HEK293 (cell line): Measurements from ENCODE around the gene HMCN2.
A peak's percentile ranks its signal among the peaks of the same experiment; 100 is the strongest.

Experiments
- CTCF ChIA-PET: fragments of 350-600 bp; formaldehyde crosslinking; extraction: SDS; loops from one replicate; lab custom pipeline; 2021; ENCODE audit warnings: antibody characterized with exemption; lab: Yijun Ruan, JAX
- POLR2A ChIA-PET: fragments of 300-600 bp; formaldehyde crosslinking; extraction: SDS; loops from one replicate; lab custom pipeline; 2020; ENCODE audit warnings: antibody characterized with exemption, inconsistent platforms; lab: Yijun Ruan, JAX
- H3K27ac ChIP-seq: fragments of 200-500 bp; sonication (Bioruptor generic); 2 replicates; pipeline ENCODE4 v1.5.1; 2014; ENCODE audit warnings: low read depth, low read length, control low read depth, inconsistent platforms; ENCODE audit errors: extremely low read depth
- H3K36me3 ChIP-seq, 2 experiments: fragments of 200-500 bp in 1 of 2; sonication (Bioruptor generic) in 1 of 2; 1 replicate in 1 of 2; 2 replicates in 1 of 2; pipeline ENCODE4 v1.5.1; 2014 to 2017; ENCODE audit warnings: inconsistent platforms in 2 of 2, low read length in 2 of 2; ENCODE audit not compliant: control insufficient read depth in 2 of 2, insufficient read depth in 1 of 2
- H3K4me1 ChIP-seq: fragments of 200-500 bp; sonication (Bioruptor generic); 2 replicates; pipeline ENCODE4 v1.5.1; 2014; ENCODE audit warnings: mild to moderate bottlenecking, low read length, inconsistent platforms; ENCODE audit not compliant: control insufficient read depth, insufficient read depth
- H3K4me3 ChIP-seq: 2 replicates; pipeline ENCODE4 v1.5.1; 2011; ENCODE audit warnings: low read depth, mild to moderate bottlenecking, control low read depth, low read length, moderate library complexity
- H3K9me3 ChIP-seq: fragments of 200-500 bp; sonication (Bioruptor generic); 2 replicates; pipeline ENCODE4 v1.5.1; 2014; ENCODE audit warnings: low read depth, low read length, inconsistent platforms; ENCODE audit not compliant: control insufficient read depth, insufficient read depth
- GFI1B ChIP-seq: fragments of 450-650 bp; formaldehyde crosslinking; IDR thresholded peaks from 2 replicates; pipeline ENCODE4 v1.5.1; 2016; ENCODE audit warnings: missing biosample characterization, missing genetic modification characterization
- GLI2 ChIP-seq: fragments of 450-650 bp; formaldehyde crosslinking; IDR thresholded peaks from 2 replicates; pipeline ENCODE4; 2017; ENCODE audit warnings: missing biosample characterization, missing genetic modification characterization, low read depth, borderline replicate concordance
- IKZF3 ChIP-seq: fragments of 450-650 bp; IDR thresholded peaks from 2 replicates; pipeline ENCODE4 v1.5.0; 2018; ENCODE audit warnings: missing biosample characterization, mild to moderate bottlenecking, missing genetic modification characterization, moderate library complexity
- KLF10 ChIP-seq: fragments of 450-650 bp; IDR thresholded peaks from 2 replicates; pipeline ENCODE4 v1.5.1; 2018; ENCODE audit warnings: missing biosample characterization, mild to moderate bottlenecking, missing genetic modification characterization
- REST ChIP-seq: fragments of 450-650 bp; formaldehyde crosslinking; IDR thresholded peaks from 2 replicates; pipeline ENCODE4 v1.5.1; 2016; ENCODE audit warnings: missing biosample characterization, missing genetic modification characterization
- ZBTB21 ChIP-seq: fragments of 450-650 bp; formaldehyde crosslinking; IDR thresholded peaks from 2 replicates; pipeline ENCODE4 v1.5.1; 2017; ENCODE audit warnings: missing biosample characterization, missing genetic modification characterization
- ZFP3 ChIP-seq: fragments of 450-650 bp; formaldehyde crosslinking; IDR thresholded peaks from 2 replicates; pipeline ENCODE4 v1.5.1; 2016; ENCODE audit warnings: low read depth, missing biosample characterization, missing genetic modification characterization
- ZFP37 ChIP-seq: fragments of 450-650 bp; formaldehyde crosslinking; IDR thresholded peaks from 2 replicates; pipeline ENCODE4 v1.5.1; 2016; ENCODE audit warnings: missing biosample characterization, missing genetic modification characterization
- ZIC2 ChIP-seq: fragments of 450-650 bp; formaldehyde crosslinking; IDR thresholded peaks from 2 replicates; pipeline ENCODE4 v1.5.1; 2016; ENCODE audit warnings: missing biosample characterization, missing genetic modification characterization
- ZNF132 ChIP-seq: fragments of 450-650 bp; formaldehyde crosslinking; IDR thresholded peaks from 2 replicates; pipeline ENCODE4 v1.5.1; 2017; ENCODE audit warnings: missing biosample characterization, missing genetic modification characterization, borderline replicate concordance
- ZNF138 ChIP-seq: fragments of 450-650 bp; formaldehyde crosslinking; IDR thresholded peaks from 2 replicates; pipeline ENCODE4 v1.5.1; 2016; ENCODE audit warnings: missing biosample characterization, missing genetic modification characterization, borderline replicate concordance
- ZNF140 ChIP-seq: fragments of 450-650 bp; formaldehyde crosslinking; IDR thresholded peaks from 2 replicates; pipeline ENCODE4 v1.5.1; 2016; ENCODE audit warnings: missing biosample characterization, missing genetic modification characterization
- ZNF266 ChIP-seq: fragments of 450-650 bp; formaldehyde crosslinking; IDR thresholded peaks from 2 replicates; pipeline ENCODE4 v1.5.1; 2016; ENCODE audit warnings: missing biosample characterization, missing genetic modification characterization, low read depth
- ZNF394 ChIP-seq: fragments of 450-650 bp; formaldehyde crosslinking; IDR thresholded peaks from 2 replicates; pipeline ENCODE4 v1.5.1; 2016; ENCODE audit warnings: missing biosample characterization, missing genetic modification characterization, mild to moderate bottlenecking, moderate library complexity, borderline replicate concordance
- ZNF530 ChIP-seq: fragments of 450-650 bp; formaldehyde crosslinking; IDR thresholded peaks from 2 replicates; pipeline ENCODE4 v1.5.1; 2016; ENCODE audit warnings: low read depth, missing biosample characterization, missing genetic modification characterization
- ZNF558 ChIP-seq: fragments of 450-650 bp; formaldehyde crosslinking; IDR thresholded peaks from 2 replicates; pipeline ENCODE4 v1.5.1; 2016; ENCODE audit warnings: missing biosample characterization, missing genetic modification characterization
- ZNF560 ChIP-seq: fragments of 450-650 bp; formaldehyde crosslinking; IDR thresholded peaks from 2 replicates; pipeline ENCODE4 v1.5.1; 2017; ENCODE audit warnings: missing biosample characterization, missing genetic modification characterization, borderline replicate concordance
- ZNF621 ChIP-seq: fragments of 450-650 bp; formaldehyde crosslinking; IDR thresholded peaks from 2 replicates; pipeline ENCODE4 v1.5.1; 2017; ENCODE audit warnings: missing biosample characterization, missing genetic modification characterization
- ZNF707 ChIP-seq: fragments of 450-650 bp; formaldehyde crosslinking; IDR thresholded peaks from 2 replicates; pipeline ENCODE4 v1.5.1; 2016; ENCODE audit warnings: missing biosample characterization, missing genetic modification characterization
- ZSCAN16 ChIP-seq: fragments of 450-650 bp; formaldehyde crosslinking; IDR thresholded peaks from 2 replicates; pipeline ENCODE4 v1.5.1; 2016; ENCODE audit warnings: missing biosample characterization, missing genetic modification characterization
- ZSCAN5A ChIP-seq: fragments of 450-650 bp; formaldehyde crosslinking; IDR thresholded peaks from 2 replicates; pipeline ENCODE4 v1.5.1; 2016; ENCODE audit warnings: missing biosample characterization, missing genetic modification characterization
- TF ChIP-seq, protein P1 (sequence below): fragments of 450-650 bp; formaldehyde crosslinking; IDR thresholded peaks from 2 replicates; pipeline ENCODE4 v1.5.1; 2016; ENCODE audit warnings: missing biosample characterization, missing genetic modification characterization, borderline replicate concordance
- TF ChIP-seq, protein P2 (sequence below): fragments of 450-650 bp; formaldehyde crosslinking; IDR thresholded peaks from 2 replicates; pipeline ENCODE4 v1.5.1; 2016; ENCODE audit warnings: missing biosample characterization, missing genetic modification characterization

The HMCN2 gene

GRCh38 chr9:130341839-130342713 lies 76.5 kb downstream of the HMCN2 start:
- Histone ChIP-seq H3K9me3 (no peaks in the 10 kb centered on the region), H3K4me3 (no peak overlapping the region), H3K27ac (no peak overlapping the region), H3K4me1 (no peaks in the 10 kb centered on the region), H3K36me3 (no peaks in the 10 kb centered on the region)
- ChIA-PET CTCF (interaction anchor here (0.6 to 4.3 kb wide), 16 partner anchors 10 to 270 kb away, joined by 3 to 80 read pairs (median 4); no protein-coding TSS in a partner anchor), POLR2A (no interaction called here)
- 0 out of 2 replicates have a peak, but pooled peaks have one; percentile 51 for TF ChIP-seq ZNF138 (tag by site-specific recombination)
- TF ChIP-seq ZIC2 (tag by site-specific recombination): peak; percentile 61
- TF ChIP-seq ZFP3 (tag by site-specific recombination): peak; percentile 27; the same call in 1 of the 2 replicates
- TF ChIP-seq GLI2 (tag by site-specific recombination): no peak; the same call in 1 of the 2 replicates
- 0 out of 2 replicates have a peak, but pooled peaks have one; percentile 17 for TF ChIP-seq ZNF530 (tag by site-specific recombination)
- peak; percentile 64 for TF ChIP-seq ZBTB21 (tag by site-specific recombination)
- TF ChIP-seq GFI1B (tag by site-specific recombination): peak; percentile 65; the same call in 1 of the 2 replicates
- TF ChIP-seq ZNF621 (tag by site-specific recombination): no peak
- no peak for TF ChIP-seq KLF10 (tag by site-specific recombination)
- TF ChIP-seq ZSCAN16: no peak
- TF ChIP-seq, protein P1, sequence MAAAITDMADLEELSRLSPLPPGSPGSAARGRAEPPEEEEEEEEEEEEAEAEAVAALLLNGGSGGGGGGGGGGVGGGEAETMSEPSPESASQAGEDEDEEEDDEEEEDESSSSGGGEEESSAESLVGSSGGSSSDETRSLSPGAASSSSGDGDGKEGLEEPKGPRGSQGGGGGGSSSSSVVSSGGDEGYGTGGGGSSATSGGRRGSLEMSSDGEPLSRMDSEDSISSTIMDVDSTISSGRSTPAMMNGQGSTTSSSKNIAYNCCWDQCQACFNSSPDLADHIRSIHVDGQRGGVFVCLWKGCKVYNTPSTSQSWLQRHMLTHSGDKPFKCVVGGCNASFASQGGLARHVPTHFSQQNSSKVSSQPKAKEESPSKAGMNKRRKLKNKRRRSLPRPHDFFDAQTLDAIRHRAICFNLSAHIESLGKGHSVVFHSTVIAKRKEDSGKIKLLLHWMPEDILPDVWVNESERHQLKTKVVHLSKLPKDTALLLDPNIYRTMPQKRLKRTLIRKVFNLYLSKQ (tag by site-specific recombination): 0 out of 2 replicates have a peak, but pooled peaks have one; percentile 17
- TF ChIP-seq ZNF707 (tag by site-specific recombination): no peak
- peak; percentile 84 for TF ChIP-seq ZFP37 (tag by site-specific recombination)
- TF ChIP-seq ZSCAN5A (tag by site-specific recombination): no peak
- peak; percentile 86; the same call in 1 of the 2 replicates for TF ChIP-seq ZNF140 (tag by site-specific recombination)
- peak; percentile 92 for TF ChIP-seq ZNF558 (tag by site-specific recombination)
- TF ChIP-seq ZNF266 (tag by site-specific recombination): peak; percentile 92
- TF ChIP-seq ZNF560 (tag by site-specific recombination): peak; percentile 96
- no peak for TF ChIP-seq ZNF132 (tag by site-specific recombination)
- peak; percentile 99 for TF ChIP-seq ZNF394 (tag by site-specific recombination)
- peak; percentile 83 for TF ChIP-seq REST (tag by site-specific recombination)
- TF ChIP-seq, protein P2, sequence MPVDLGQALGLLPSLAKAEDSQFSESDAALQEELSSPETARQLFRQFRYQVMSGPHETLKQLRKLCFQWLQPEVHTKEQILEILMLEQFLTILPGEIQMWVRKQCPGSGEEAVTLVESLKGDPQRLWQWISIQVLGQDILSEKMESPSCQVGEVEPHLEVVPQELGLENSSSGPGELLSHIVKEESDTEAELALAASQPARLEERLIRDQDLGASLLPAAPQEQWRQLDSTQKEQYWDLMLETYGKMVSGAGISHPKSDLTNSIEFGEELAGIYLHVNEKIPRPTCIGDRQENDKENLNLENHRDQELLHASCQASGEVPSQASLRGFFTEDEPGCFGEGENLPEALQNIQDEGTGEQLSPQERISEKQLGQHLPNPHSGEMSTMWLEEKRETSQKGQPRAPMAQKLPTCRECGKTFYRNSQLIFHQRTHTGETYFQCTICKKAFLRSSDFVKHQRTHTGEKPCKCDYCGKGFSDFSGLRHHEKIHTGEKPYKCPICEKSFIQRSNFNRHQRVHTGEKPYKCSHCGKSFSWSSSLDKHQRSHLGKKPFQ (tag by site-specific recombination): no peak
- no peak for TF ChIP-seq IKZF3 (tag by site-specific recombination)
